ENCODE results near the gene DDX31.

The DDX31 gene

GRCh38 chr9:132630811-132631210 is 39.0 kb downstream of the DDX31 start:
- TF ChIP-seq, protein P1, sequence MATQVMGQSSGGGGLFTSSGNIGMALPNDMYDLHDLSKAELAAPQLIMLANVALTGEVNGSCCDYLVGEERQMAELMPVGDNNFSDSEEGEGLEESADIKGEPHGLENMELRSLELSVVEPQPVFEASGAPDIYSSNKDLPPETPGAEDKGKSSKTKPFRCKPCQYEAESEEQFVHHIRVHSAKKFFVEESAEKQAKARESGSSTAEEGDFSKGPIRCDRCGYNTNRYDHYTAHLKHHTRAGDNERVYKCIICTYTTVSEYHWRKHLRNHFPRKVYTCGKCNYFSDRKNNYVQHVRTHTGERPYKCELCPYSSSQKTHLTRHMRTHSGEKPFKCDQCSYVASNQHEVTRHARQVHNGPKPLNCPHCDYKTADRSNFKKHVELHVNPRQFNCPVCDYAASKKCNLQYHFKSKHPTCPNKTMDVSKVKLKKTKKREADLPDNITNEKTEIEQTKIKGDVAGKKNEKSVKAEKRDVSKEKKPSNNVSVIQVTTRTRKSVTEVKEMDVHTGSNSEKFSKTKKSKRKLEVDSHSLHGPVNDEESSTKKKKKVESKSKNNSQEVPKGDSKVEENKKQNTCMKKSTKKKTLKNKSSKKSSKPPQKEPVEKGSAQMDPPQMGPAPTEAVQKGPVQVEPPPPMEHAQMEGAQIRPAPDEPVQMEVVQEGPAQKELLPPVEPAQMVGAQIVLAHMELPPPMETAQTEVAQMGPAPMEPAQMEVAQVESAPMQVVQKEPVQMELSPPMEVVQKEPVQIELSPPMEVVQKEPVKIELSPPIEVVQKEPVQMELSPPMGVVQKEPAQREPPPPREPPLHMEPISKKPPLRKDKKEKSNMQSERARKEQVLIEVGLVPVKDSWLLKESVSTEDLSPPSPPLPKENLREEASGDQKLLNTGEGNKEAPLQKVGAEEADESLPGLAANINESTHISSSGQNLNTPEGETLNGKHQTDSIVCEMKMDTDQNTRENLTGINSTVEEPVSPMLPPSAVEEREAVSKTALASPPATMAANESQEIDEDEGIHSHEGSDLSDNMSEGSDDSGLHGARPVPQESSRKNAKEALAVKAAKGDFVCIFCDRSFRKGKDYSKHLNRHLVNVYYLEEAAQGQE (IDR thresholded peaks at IDR 0.05; ENCODE audit: insufficient read depth in 1 of 2, low read depth in 2 of 2, low read length in 2 of 2): no peak
- TF ChIP-seq POLR2AphosphoS5 (IDR thresholded peaks at IDR 0.05; ENCODE audit: low read depth, low read length) (no peak), SIN3A (IDR thresholded peaks at IDR 0.05; ENCODE audit: borderline replicate concordance, insufficient read depth, low read length) (no peak), TAF1 (IDR thresholded peaks at IDR 0.05; ENCODE audit: borderline replicate concordance, insufficient read depth, low read length) (no peak), FOXP2 (optimal IDR thresholded peaks at IDR 0.05; ENCODE audit: borderline replicate concordance, extremely low read depth, extremely low read length, insufficient read depth) (no peak)

DNA sequence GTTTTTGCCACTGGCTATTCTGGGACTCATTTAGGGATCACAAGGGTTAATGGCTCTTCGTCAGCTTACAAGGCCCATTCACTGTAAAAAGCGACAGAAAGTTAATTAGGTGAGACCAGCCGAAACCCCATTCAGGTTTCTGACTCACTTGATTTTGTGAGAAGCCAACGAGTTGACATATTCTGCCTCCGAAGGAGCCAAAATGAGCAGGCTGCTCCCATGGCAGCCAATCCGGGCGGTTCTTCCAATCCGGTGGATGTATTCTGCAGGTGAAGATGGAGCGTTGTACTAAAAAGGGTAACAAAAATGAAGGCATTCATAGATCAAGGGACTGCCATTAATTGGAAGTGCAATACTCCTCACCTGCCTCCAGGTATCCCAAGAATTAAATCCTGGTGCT is 39.7 kb downstream of the DDX31 start:
- no peak for TF ChIP-seq TAF1 (IDR thresholded peaks at IDR 0.05; ENCODE audit: borderline replicate concordance, insufficient read depth, low read length)
- no peak for TF ChIP-seq FOXP2 (optimal IDR thresholded peaks at IDR 0.05; ENCODE audit: borderline replicate concordance, extremely low read depth, extremely low read length, insufficient read depth)

DNA sequence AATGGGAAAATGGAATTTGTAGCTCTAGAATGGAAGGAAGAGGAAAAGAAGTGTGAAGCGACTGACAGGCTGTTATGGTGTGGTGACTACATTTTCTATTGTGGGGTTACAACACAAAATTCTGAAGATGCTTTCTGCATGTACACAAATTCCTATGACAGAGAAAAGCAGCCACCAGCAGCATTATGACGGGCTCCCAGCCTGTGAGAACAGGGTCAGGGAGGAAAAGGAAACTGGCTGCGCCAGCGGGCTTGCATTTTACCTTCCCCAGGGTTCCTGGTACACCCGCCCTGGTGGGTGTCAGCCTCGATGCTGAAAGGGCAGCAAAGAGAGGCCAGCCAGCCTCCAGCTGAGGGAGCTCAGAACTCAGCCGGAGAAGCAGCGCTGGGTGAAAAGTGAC is 41.0 kb downstream of the DDX31 start:
- TF ChIP-seq, protein P1 (IDR thresholded peaks at IDR 0.05; ENCODE audit: insufficient read depth in 1 of 2, low read depth in 2 of 2, low read length in 2 of 2): no peak
- TF ChIP-seq TAF1 (IDR thresholded peaks at IDR 0.05; ENCODE audit: borderline replicate concordance, insufficient read depth, low read length) (no peak), POLR2AphosphoS5 (IDR thresholded peaks at IDR 0.05; ENCODE audit: low read depth, low read length) (no peak), FOXP2 (optimal IDR thresholded peaks at IDR 0.05; ENCODE audit: borderline replicate concordance, extremely low read depth, extremely low read length, insufficient read depth) (no peak), SIN3A (IDR thresholded peaks at IDR 0.05; ENCODE audit: borderline replicate concordance, insufficient read depth, low read length) (no peak)

- TF ChIP-seq, protein P1 (IDR thresholded peaks at IDR 0.05; ENCODE audit: insufficient read depth in 1 of 2, low read depth in 2 of 2, low read length in 2 of 2): no peak
- no peak for TF ChIP-seq POLR2AphosphoS5 (IDR thresholded peaks at IDR 0.05; ENCODE audit: low read depth, low read length)
- no peak for TF ChIP-seq TAF1 (IDR thresholded peaks at IDR 0.05; ENCODE audit: borderline replicate concordance, insufficient read depth, low read length)
- no peak for TF ChIP-seq FOXP2 (optimal IDR thresholded peaks at IDR 0.05; ENCODE audit: borderline replicate concordance, extremely low read depth, extremely low read length, insufficient read depth)
- no peak for TF ChIP-seq SIN3A (IDR thresholded peaks at IDR 0.05; ENCODE audit: borderline replicate concordance, insufficient read depth, low read length)
These were observed 42.2 kb downstream of the DDX31 start for GRCh38 chr9:132627594-132627993.

GRCh38 chr9:132627106-132627505 is 42.7 kb downstream of the DDX31 start:
- TF ChIP-seq POLR2AphosphoS5 (IDR thresholded peaks at IDR 0.05; ENCODE audit: low read depth, low read length): no peak
- TF ChIP-seq, protein P1 (IDR thresholded peaks at IDR 0.05; ENCODE audit: insufficient read depth in 1 of 2, low read depth in 2 of 2, low read length in 2 of 2): no peak
- TF ChIP-seq TAF1 (IDR thresholded peaks at IDR 0.05; ENCODE audit: borderline replicate concordance, insufficient read depth, low read length): no peak
- TF ChIP-seq FOXP2 (optimal IDR thresholded peaks at IDR 0.05; ENCODE audit: borderline replicate concordance, extremely low read depth, extremely low read length, insufficient read depth): no peak
- TF ChIP-seq SIN3A (IDR thresholded peaks at IDR 0.05; ENCODE audit: borderline replicate concordance, insufficient read depth, low read length): no peak
